Measurements from ENCODE around the gene PPP3CB.

The PPP3CB gene

GRCh38 chr10:73404690-73405089 lies 91.1 kb downstream of the PPP3CB start:
- Histone ChIP-seq H3K23ac (ENCODE audit: low read length in 2 of 2) (no peak overlapping the region), H3K27ac (ENCODE audit: low read length, poor library complexity, severe bottlenecking) (no peak overlapping the region), H3K14ac (ENCODE audit: low read length in 2 of 2) (no peak overlapping the region), H4K91ac (ENCODE audit: low read length) (no peak overlapping the region), H2BK5ac (ENCODE audit: low read depth, low read length, poor library complexity, severe bottlenecking) (no peak overlapping the region), H3K9me3 (ENCODE audit: control insufficient read depth, low read length) (no peaks in the 10 kb centered on the region), H3K4me2 (ENCODE audit: low read length, poor library complexity, severe bottlenecking) (no peak overlapping the region), H2BK12ac (ENCODE audit: low read length in 2 of 2) (no peak overlapping the region), H3K4me3 (ENCODE audit: insufficient read depth in 1 of 2, low read depth in 1 of 2, low read length in 2 of 2) (no peak overlapping the region), H3K18ac (ENCODE audit: low read depth in 1 of 2, low read length in 2 of 2) (no peak overlapping the region), H3K79me1 (replicated peaks; ENCODE audit: low read length, poor library complexity, severe bottlenecking) (peaks cover 4% of the 10 kb centered on the region), H3K4ac (ENCODE audit: low read depth in 1 of 2, low read length in 2 of 2) (no peak overlapping the region), H4K8ac (ENCODE audit: low read length) (no peak overlapping the region), H3K9ac (ENCODE audit: low read length) (no peak overlapping the region), H2BK15ac (ENCODE audit: low read depth, poor library complexity, severe bottlenecking) (no peak overlapping the region), H2AFZ (ENCODE audit: low read depth, low read length) (no peak overlapping the region), H3K27me3 (ENCODE audit: control insufficient read depth in 1 of 2, insufficient read depth in 1 of 2, low read length in 2 of 2) (no peaks in the 10 kb centered on the region), H2AK5ac (ENCODE audit: low read length, severe bottlenecking) (no peak overlapping the region), H2BK120ac (ENCODE audit: low read depth, low read length) (no peak overlapping the region), H3K36me3 (ENCODE audit: control insufficient read depth in 1 of 2, insufficient read depth in 2 of 2, low read depth in 1 of 2, low read length in 2 of 2) (peaks cover 3 to 34% of the 10 kb centered on the region in 2 experiments), H3K4me1 (ENCODE audit: control insufficient read depth, insufficient read depth, low read depth, low read length) (peaks cover 8% of the 10 kb centered on the region)
- DNase-seq: no peak
- WGBS: over 99% methylated on average over 9 of the region's 9 CpGs

- Histone ChIP-seq H3K14ac (ENCODE audit: low read length in 2 of 2) (no peak overlapping the region), H2BK15ac (ENCODE audit: low read depth, poor library complexity, severe bottlenecking) (no peak overlapping the region)
- 99% methylated on average over 6 of the region's 6 CpGs for WGBS
These were observed 94.2 kb downstream of the PPP3CB start for GRCh38 chr10:73401636-73402035.

GRCh38 chr10:73399063-73399462 lies 96.8 kb downstream of the PPP3CB start:
- no peak overlapping the region for H3K14ac ChIP-seq (ENCODE audit: low read length in 2 of 2)
- no peak for DNase-seq
- no peak overlapping the region for H3K27ac ChIP-seq (ENCODE audit: low read length, poor library complexity, severe bottlenecking)
- no peak overlapping the region for H3K4me3 ChIP-seq (ENCODE audit: insufficient read depth in 1 of 2, low read depth in 1 of 2, low read length in 2 of 2)
- no peak overlapping the region for H3K4me2 ChIP-seq (ENCODE audit: low read length, poor library complexity, severe bottlenecking)
- H2AFZ ChIP-seq (ENCODE audit: low read depth, low read length): no peak overlapping the region
- no peak overlapping the region for H4K8ac ChIP-seq (ENCODE audit: low read length)
- H2BK12ac ChIP-seq (ENCODE audit: low read length in 2 of 2): no peak overlapping the region
- no peak overlapping the region for H3K18ac ChIP-seq (ENCODE audit: low read depth in 1 of 2, low read length in 2 of 2)
- H3K9me3 ChIP-seq (ENCODE audit: control insufficient read depth, low read length): no peaks in the 10 kb centered on the region
- no peak overlapping the region for H3K9ac ChIP-seq (ENCODE audit: low read length)
- no peaks in the 10 kb centered on the region for H3K27me3 ChIP-seq (ENCODE audit: control insufficient read depth in 1 of 2, insufficient read depth in 1 of 2, low read length in 2 of 2)
- no peak overlapping the region for H2AK5ac ChIP-seq (ENCODE audit: low read length, severe bottlenecking)
- H2BK5ac ChIP-seq (ENCODE audit: low read depth, low read length, poor library complexity, severe bottlenecking): no peak overlapping the region
- H4K91ac ChIP-seq (ENCODE audit: low read length): no peak overlapping the region
- peaks cover 14 to 62% of the 10 kb centered on the region in 2 experiments for H3K36me3 ChIP-seq (ENCODE audit: control insufficient read depth in 1 of 2, insufficient read depth in 2 of 2, low read depth in 1 of 2, low read length in 2 of 2)
- no peak overlapping the region for H2BK15ac ChIP-seq (ENCODE audit: low read depth, poor library complexity, severe bottlenecking)
- peaks cover 12% of the 10 kb centered on the region for H3K79me1 ChIP-seq (replicated peaks; ENCODE audit: low read length, poor library complexity, severe bottlenecking)
- WGBS: 83% methylated on average over 1 of the region's 4 CpGs
- H3K4me1 ChIP-seq (ENCODE audit: control insufficient read depth, insufficient read depth, low read depth, low read length): no peaks in the 10 kb centered on the region
- no peak overlapping the region for H3K23ac ChIP-seq (ENCODE audit: low read length in 2 of 2)
- no peak overlapping the region for H2BK120ac ChIP-seq (ENCODE audit: low read depth, low read length)
- H3K4ac ChIP-seq (ENCODE audit: low read depth in 1 of 2, low read length in 2 of 2): no peak overlapping the region

More at GRCh38 chr10:73401636-73402035, 94.2 kb downstream of the PPP3CB start:
- Histone ChIP-seq H3K27ac (ENCODE audit: low read length, poor library complexity, severe bottlenecking) (no peak overlapping the region), H3K9me3 (ENCODE audit: control insufficient read depth, low read length) (no peaks in the 10 kb centered on the region), H3K79me1 (replicated peaks; ENCODE audit: low read length, poor library complexity, severe bottlenecking) (peaks cover 12% of the 10 kb centered on the region), H2BK12ac (ENCODE audit: low read length in 2 of 2) (no peak overlapping the region), H2AFZ (ENCODE audit: low read depth, low read length) (no peak overlapping the region), H2BK120ac (ENCODE audit: low read depth, low read length) (no peak overlapping the region), H3K4me2 (ENCODE audit: low read length, poor library complexity, severe bottlenecking) (no peak overlapping the region), H3K4me3 (ENCODE audit: insufficient read depth in 1 of 2, low read depth in 1 of 2, low read length in 2 of 2) (no peak overlapping the region), H2BK5ac (ENCODE audit: low read depth, low read length, poor library complexity, severe bottlenecking) (no peak overlapping the region), H3K4ac (ENCODE audit: low read depth in 1 of 2, low read length in 2 of 2) (no peak overlapping the region), H2AK5ac (ENCODE audit: low read length, severe bottlenecking) (no peak overlapping the region), H3K27me3 (ENCODE audit: control insufficient read depth in 1 of 2, insufficient read depth in 1 of 2, low read length in 2 of 2) (no peaks in the 10 kb centered on the region), H4K8ac (ENCODE audit: low read length) (no peak overlapping the region), H3K18ac (ENCODE audit: low read depth in 1 of 2, low read length in 2 of 2) (no peak overlapping the region), H3K9ac (ENCODE audit: low read length) (no peak overlapping the region), H3K36me3 (ENCODE audit: control insufficient read depth in 1 of 2, insufficient read depth in 2 of 2, low read depth in 1 of 2, low read length in 2 of 2) (peaks cover 11 to 48% of the 10 kb centered on the region in 2 experiments), H4K91ac (ENCODE audit: low read length) (no peak overlapping the region), H3K23ac (ENCODE audit: low read length in 2 of 2) (no peak overlapping the region), H3K4me1 (ENCODE audit: control insufficient read depth, insufficient read depth, low read depth, low read length) (peaks cover 3% of the 10 kb centered on the region)
- no peak for DNase-seq

- no peaks in the 10 kb centered on the region for H3K9me3 ChIP-seq (ENCODE audit: control insufficient read depth, low read length)
- H3K23ac ChIP-seq (ENCODE audit: low read length in 2 of 2): no peak overlapping the region
- peaks cover 10% of the 10 kb centered on the region for H3K79me1 ChIP-seq (replicated peaks; ENCODE audit: low read length, poor library complexity, severe bottlenecking)
- H3K36me3 ChIP-seq (ENCODE audit: control insufficient read depth in 1 of 2, insufficient read depth in 2 of 2, low read depth in 1 of 2, low read length in 2 of 2): peaks cover 14 to 57% of the 10 kb centered on the region in 2 experiments
- H2AFZ ChIP-seq (ENCODE audit: low read depth, low read length): no peak overlapping the region
- H4K8ac ChIP-seq (ENCODE audit: low read length): no peak overlapping the region
- no peak overlapping the region for H3K9ac ChIP-seq (ENCODE audit: low read length)
- whole genome bisulfite sequencing: 95% methylated on average over 5 of the region's 6 CpGs
- H3K27me3 ChIP-seq (ENCODE audit: control insufficient read depth in 1 of 2, insufficient read depth in 1 of 2, low read length in 2 of 2): no peaks in the 10 kb centered on the region
- no peak overlapping the region for H4K91ac ChIP-seq (ENCODE audit: low read length)
- H2BK12ac ChIP-seq (ENCODE audit: low read length in 2 of 2): no peak overlapping the region
- DNase-seq: no peak
- no peak overlapping the region for H3K14ac ChIP-seq (ENCODE audit: low read length in 2 of 2)
- no peak overlapping the region for H2BK15ac ChIP-seq (ENCODE audit: low read depth, poor library complexity, severe bottlenecking)
- H3K4me2 ChIP-seq (ENCODE audit: low read length, poor library complexity, severe bottlenecking): no peak overlapping the region
- H2BK5ac ChIP-seq (ENCODE audit: low read depth, low read length, poor library complexity, severe bottlenecking): no peak overlapping the region
- H2AK5ac ChIP-seq (ENCODE audit: low read length, severe bottlenecking): no peak overlapping the region
- H2BK120ac ChIP-seq (ENCODE audit: low read depth, low read length): no peak overlapping the region
- H3K4me1 ChIP-seq (ENCODE audit: control insufficient read depth, insufficient read depth, low read depth, low read length): no peaks in the 10 kb centered on the region
- no peak overlapping the region for H3K18ac ChIP-seq (ENCODE audit: low read depth in 1 of 2, low read length in 2 of 2)
- no peak overlapping the region for H3K4me3 ChIP-seq (ENCODE audit: insufficient read depth in 1 of 2, low read depth in 1 of 2, low read length in 2 of 2)
- H3K27ac ChIP-seq (ENCODE audit: low read length, poor library complexity, severe bottlenecking): no peak overlapping the region
- H3K4ac ChIP-seq (ENCODE audit: low read depth in 1 of 2, low read length in 2 of 2): no peak overlapping the region
These were observed 97.8 kb downstream of the PPP3CB start for GRCh38 chr10:73398024-73398423.
